Upper lobe of left lung (tissue), 6 donors: ENCODE measurements around the gene MBP. TPM values are rescaled to one million over a fixed set of nuclear protein-coding genes. Genes with fewer than 3 reads are reported as not detected.

Experiments used
- ATAC-seq, 2 donors: fragments of 200-7000 bp; cut with Tn5 transposase; one replicate each; pipeline ENCODE4 v1.9.1; 2022; ENCODE audit warnings: mild to moderate bottlenecking in 2 of 2, moderate library complexity in 2 of 2; ENCODE audit not compliant: low FRiP score in 2 of 2
- DNase-seq, 2 donors: peaks; one replicate each; pipeline ENCODE4 v3.0.0-alpha.2; 2019 to 2020
- H3K27ac ChIP-seq, 4 donors: fragments of 200-600 bp; sonication (generic); one replicate each; pipeline ENCODE4 v1.5.1; 2016 to 2019
- H3K27me3 ChIP-seq, 4 donors: fragments of 200-600 bp; sonication (generic); one replicate each; pipeline ENCODE4 v1.5.1; 2017 to 2019
- H3K36me3 ChIP-seq, 4 donors: fragments of 200-600 bp; sonication (generic); one replicate each; pipeline ENCODE4 v1.5.1; 2016 to 2019
- H3K4me1 ChIP-seq, 4 donors: fragments of 200-600 bp; sonication (generic); one replicate each; pipeline ENCODE4 v1.5.1; 2018 to 2019
- H3K4me3 ChIP-seq, 4 donors: fragments of 200-600 bp; sonication (generic); one replicate each; pipeline ENCODE4 v1.5.1; 2017 to 2019; ENCODE audit warnings: mild to moderate bottlenecking in 2 of 4, moderate library complexity in 1 of 4
- H3K9me3 ChIP-seq, 4 donors: fragments of 200-600 bp; sonication (generic); one replicate each; pipeline ENCODE4 v1.5.1; 2018 to 2019
- EP300 ChIP-seq, 4 donors: sonication (generic); formaldehyde crosslinking; IDR thresholded peaks; one replicate each; pipeline ENCODE4 v1.5.1; 2017; ENCODE audit warnings: antibody characterized with exemption in 4 of 4, control low read depth in 2 of 4
- POLR2A ChIP-seq, 4 donors: fragments of 450-650 bp; IDR thresholded peaks; one replicate each; pipeline ENCODE4 v1.5.1; 2016 to 2017; ENCODE audit warnings: antibody characterized with exemption in 4 of 4, mild to moderate bottlenecking in 2 of 4
- POLR2AphosphoS5 ChIP-seq, 2 donors: sonication (generic); formaldehyde crosslinking; IDR thresholded peaks; one replicate each; pipeline ENCODE4 v1.5.1; 2017; ENCODE audit warnings: antibody characterized with exemption in 2 of 2
- WGBS, 2 donors: methylation state at CpG; one replicate each; pipeline ENCODE4 v1.1.5; 2017 to 2018; 5-methylcytosine and 5-hydroxymethylcytosine counted together
- total RNA-seq, 6 donors: library from RNA; depleted of rRNA in 4 of 6; stranded (reverse); fragments of >200 nt in 4 of 6; gene quantifications; one replicate each; pipeline versions ENCODE4 v1.1.0 to v1.2.1, GENCODE V29; 2016 to 2021
- TF ChIP-seq, protein P1 (sequence below), 6 experiments: fragments of 450-650 bp in 4 of 6; fragments of 200-600 bp in 2 of 6; sonication (generic) in 2 of 6; IDR thresholded peaks; one replicate each; pipeline ENCODE4 v1.5.1; 2016 to 2019; ENCODE audit warnings: antibody characterized with exemption in 6 of 6
- donor health status: DM: no; HTN: no; CAD: no; lungs with moderate emphysema.
- donor health status: DM: no; HTN: yes; CAD: no; lungs with severe emphysema.

The MBP gene
- total RNA-seq, 6 donors from 2014 or later = 55.5 to 87.6 (median 68.8) TPM

DNA sequence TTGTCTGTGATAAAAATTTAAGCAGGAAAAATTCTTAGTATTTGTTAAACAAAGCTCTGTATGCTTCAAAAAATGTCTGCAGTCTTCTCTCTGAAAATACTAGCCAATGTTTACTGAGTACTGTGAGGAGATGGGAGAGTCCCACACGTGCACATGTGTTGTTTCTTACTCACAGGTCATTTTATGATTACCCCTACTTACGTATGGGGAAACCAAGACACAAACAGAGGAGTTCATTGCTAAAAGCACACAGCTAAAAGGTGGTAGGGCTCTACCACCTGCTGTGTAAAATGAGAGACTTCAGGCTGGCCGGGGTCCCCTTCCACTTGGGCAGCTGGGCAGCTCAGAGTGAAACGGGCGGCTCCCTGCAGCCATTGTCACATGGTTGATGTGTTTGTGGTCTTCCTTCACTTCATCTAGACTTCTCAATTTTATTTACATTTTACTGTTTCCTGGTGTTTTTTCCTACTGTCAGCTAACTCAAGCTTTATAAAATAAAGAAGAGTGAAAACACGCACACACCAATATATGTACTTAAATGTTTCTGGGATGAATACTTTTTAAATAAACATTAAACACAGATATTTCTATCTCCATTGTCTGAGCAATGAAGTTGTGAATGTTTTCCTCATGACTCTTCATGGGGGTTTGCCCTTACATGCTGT, 71.2 kb downstream of the MBP start:
- DNase-seq (no peak), ATAC-seq (no peak)
- 67 to 71% methylated on average over 6 of the region's 6 CpGs for WGBS, 2 donors
- TF ChIP-seq POLR2A (IDR thresholded peaks at IDR 0.05) = no peak
- TF ChIP-seq, protein P1, sequence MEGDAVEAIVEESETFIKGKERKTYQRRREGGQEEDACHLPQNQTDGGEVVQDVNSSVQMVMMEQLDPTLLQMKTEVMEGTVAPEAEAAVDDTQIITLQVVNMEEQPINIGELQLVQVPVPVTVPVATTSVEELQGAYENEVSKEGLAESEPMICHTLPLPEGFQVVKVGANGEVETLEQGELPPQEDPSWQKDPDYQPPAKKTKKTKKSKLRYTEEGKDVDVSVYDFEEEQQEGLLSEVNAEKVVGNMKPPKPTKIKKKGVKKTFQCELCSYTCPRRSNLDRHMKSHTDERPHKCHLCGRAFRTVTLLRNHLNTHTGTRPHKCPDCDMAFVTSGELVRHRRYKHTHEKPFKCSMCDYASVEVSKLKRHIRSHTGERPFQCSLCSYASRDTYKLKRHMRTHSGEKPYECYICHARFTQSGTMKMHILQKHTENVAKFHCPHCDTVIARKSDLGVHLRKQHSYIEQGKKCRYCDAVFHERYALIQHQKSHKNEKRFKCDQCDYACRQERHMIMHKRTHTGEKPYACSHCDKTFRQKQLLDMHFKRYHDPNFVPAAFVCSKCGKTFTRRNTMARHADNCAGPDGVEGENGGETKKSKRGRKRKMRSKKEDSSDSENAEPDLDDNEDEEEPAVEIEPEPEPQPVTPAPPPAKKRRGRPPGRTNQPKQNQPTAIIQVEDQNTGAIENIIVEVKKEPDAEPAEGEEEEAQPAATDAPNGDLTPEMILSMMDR (IDR thresholded peaks at IDR 0.05) = no peak
- TF ChIP-seq POLR2AphosphoS5 (IDR thresholded peaks at IDR 0.05) = no peak
- no peak for TF ChIP-seq EP300 (IDR thresholded peaks at IDR 0.05)
- H3K9me3 ChIP-seq = no peaks in the 10 kb centered on the region
- H3K4me3 ChIP-seq = no peak overlapping the region
- H3K27ac ChIP-seq = peak overlapping the region; percentile 78 to 87 (median 80)
- no peaks in the 10 kb centered on the region for H3K27me3 ChIP-seq
- H3K4me1 ChIP-seq = peaks cover 41 to 79% (median 60%) of the 10 kb centered on the region in 4 donors
- peaks cover 0 to 6% (median 2%) of the 10 kb centered on the region in 4 donors for H3K36me3 ChIP-seq

DNA sequence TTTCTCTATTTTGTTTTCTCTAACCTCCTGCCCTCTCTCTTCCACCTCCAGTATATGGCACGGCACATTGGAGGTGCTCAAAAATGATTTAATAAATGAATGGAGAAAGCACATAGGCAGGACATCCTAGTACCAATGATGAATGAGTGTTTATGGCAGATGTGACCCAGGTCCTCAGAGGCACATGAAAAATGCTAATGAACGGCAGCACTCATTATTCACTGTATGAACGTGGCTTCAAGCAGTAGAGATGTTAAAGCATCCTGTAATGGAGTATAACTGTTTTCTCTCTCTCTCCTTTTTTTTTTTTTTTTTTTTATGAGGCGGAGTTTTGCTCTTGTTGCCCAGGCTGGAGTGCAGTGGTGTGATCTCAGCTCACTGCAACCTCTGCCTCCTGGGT, 72.4 kb downstream of the MBP start:
- Histone ChIP-seq H3K36me3 (peaks cover 0 to 5% (median 2%) of the 10 kb centered on the region in 4 donors), H3K4me1 (peaks cover 43 to 79% (median 62%) of the 10 kb centered on the region in 4 donors), H3K27ac (peak overlapping the region in 1 of 4 donors; percentile 18), H3K4me3 (no peak overlapping the region), H3K9me3 (no peaks in the 10 kb centered on the region), H3K27me3 (no peaks in the 10 kb centered on the region)
- WGBS, 2 donors = 86 to 91% methylated on average over 4 of the region's 4 CpGs
- TF ChIP-seq POLR2AphosphoS5 (IDR thresholded peaks at IDR 0.05) = no peak
- no peak for TF ChIP-seq POLR2A (IDR thresholded peaks at IDR 0.05)
- TF ChIP-seq, protein P1 (IDR thresholded peaks at IDR 0.05) = no peak
- TF ChIP-seq EP300 (IDR thresholded peaks at IDR 0.05) = no peak
- ATAC-seq (no peak), DNase-seq (no peak)

DNA sequence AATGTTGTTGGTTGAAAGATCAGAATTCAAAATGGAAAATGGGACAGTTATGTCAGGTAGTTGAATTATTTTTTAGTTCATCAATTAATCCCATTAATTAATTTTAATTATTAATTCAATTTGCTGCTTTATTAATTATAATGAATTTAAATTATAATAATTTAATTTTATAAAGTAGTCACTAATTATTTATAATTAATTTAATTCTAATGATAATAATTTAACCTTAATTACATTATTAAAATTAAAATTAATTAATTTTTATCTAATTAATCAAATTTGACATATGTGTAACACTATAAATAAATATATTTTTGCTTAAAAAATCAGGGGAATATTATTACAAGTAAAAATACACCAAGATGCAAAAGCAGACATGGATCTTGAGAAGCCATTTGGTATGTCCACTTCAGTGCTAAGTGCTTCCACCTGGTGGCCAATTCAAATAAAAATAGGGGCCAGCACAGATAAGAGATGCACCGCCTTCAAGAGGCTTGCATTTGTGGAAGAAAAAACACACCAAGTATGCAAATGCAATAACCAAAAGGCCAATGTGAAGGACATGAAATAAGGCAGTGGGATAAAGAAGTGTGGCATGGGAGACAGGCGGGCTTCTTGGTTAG, 73.2 kb downstream of the MBP start:
- ATAC-seq (no peak), DNase-seq (no peak)
- H3K9me3 ChIP-seq = no peaks in the 10 kb centered on the region
- peaks cover 43 to 80% (median 65%) of the 10 kb centered on the region in 4 donors for H3K4me1 ChIP-seq
- no peak overlapping the region for H3K4me3 ChIP-seq
- TF ChIP-seq, protein P1 (IDR thresholded peaks at IDR 0.05) = peak; percentile 34 to 62 (median 42)
- TF ChIP-seq EP300 (IDR thresholded peaks at IDR 0.05) = no peak
- no peak for TF ChIP-seq POLR2A (IDR thresholded peaks at IDR 0.05)
- TF ChIP-seq POLR2AphosphoS5 (IDR thresholded peaks at IDR 0.05) = no peak
- H3K36me3 ChIP-seq = peaks cover 0 to 5% (median 0%) of the 10 kb centered on the region in 4 donors
- peak overlapping the region in 1 of 4 donors; percentile 18 for H3K27ac ChIP-seq
- H3K27me3 ChIP-seq = no peaks in the 10 kb centered on the region
- WGBS, 2 donors = 75 to 81% methylated on average over 2 of the region's 2 CpGs

DNA sequence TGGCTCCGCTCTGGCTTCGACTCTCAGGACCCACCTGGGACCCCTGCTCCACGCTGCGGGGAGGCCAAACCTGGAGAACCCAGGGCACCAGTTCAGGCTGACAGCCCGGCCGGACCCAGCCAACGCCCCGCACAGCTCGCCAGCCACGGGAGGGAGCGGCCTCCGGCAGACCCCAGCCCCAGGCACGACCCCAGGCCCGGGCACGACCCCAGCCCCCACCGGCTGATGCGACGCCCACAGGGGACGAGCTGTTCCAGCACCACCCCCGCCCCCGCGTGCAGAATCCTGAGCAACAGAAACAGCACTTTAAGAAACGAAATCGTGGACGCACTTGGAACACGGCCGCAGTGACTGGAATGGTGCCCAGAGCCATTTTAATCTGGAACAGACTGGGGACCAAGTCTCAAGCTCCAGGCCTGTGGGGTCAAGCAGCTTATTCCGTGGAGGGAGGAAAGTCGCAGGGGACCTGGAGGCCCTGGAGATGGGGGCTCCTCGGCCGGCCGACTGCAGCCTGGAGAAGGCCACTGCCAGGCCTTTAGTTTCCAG, 74.2 kb downstream of the MBP start:
- Histone ChIP-seq H3K4me3 (no peak overlapping the region), H3K27me3 (no peaks in the 10 kb centered on the region), H3K27ac (peak overlapping the region in 1 of 4 donors; percentile 46), H3K36me3 (peaks cover 0 to 5% (median 0%) of the 10 kb centered on the region in 4 donors), H3K4me1 (peaks cover 50 to 88% (median 73%) of the 10 kb centered on the region in 4 donors), H3K9me3 (no peaks in the 10 kb centered on the region)
- no peak for ATAC-seq
- no peak for TF ChIP-seq POLR2A (IDR thresholded peaks at IDR 0.05)
- TF ChIP-seq EP300 (IDR thresholded peaks at IDR 0.05) = no peak
- no peak for TF ChIP-seq POLR2AphosphoS5 (IDR thresholded peaks at IDR 0.05)
- TF ChIP-seq, protein P1 (IDR thresholded peaks at IDR 0.05) = no peak
- peak in 1 of 2 donors; percentile 81 for DNase-seq
- WGBS, 2 donors = 67 to 98% methylated on average over 1 to 23 of the region's 32 CpGs
